ENCODE data around the gene MAPRE2. TPM values are rescaled to one million over a fixed set of nuclear protein-coding genes. Genes with fewer than 3 reads are reported as not detected.
A peak's percentile ranks its signal among the peaks of the same experiment; 100 is the strongest.

Gene MAPRE2
- total RNA-seq, 1 donor from 2014 or later: 23.4 TPM

GRCh38 chr18:35067454-35067853, 26.2 kb downstream of the MAPRE2 start:
- no peaks in the 10 kb centered on the region for H3K27me3 Mint-ChIP-seq (ENCODE audit: low read depth)
- H3K9me3 Mint-ChIP-seq (ENCODE audit: low read depth): no peaks in the 10 kb centered on the region
- H3K36me3 Mint-ChIP-seq (ENCODE audit: low read depth): no peaks in the 10 kb centered on the region
- no peak overlapping the region for H3K4me3 Mint-ChIP-seq (ENCODE audit: unreplicated experiment)
- no peak for TF ChIP-seq CTCF (IDR thresholded peaks at IDR 0.05)
- DNase-seq (ENCODE audit: low spot score): no peak
- no peak overlapping the region for H3K27ac Mint-ChIP-seq (ENCODE audit: unreplicated experiment)
- H3K4me1 Mint-ChIP-seq (ENCODE audit: low read depth): peaks cover 12% of the 10 kb centered on the region

GRCh38 chr18:35071819-35072247, 30.6 kb downstream of the MAPRE2 start:
- no peak for DNase-seq (ENCODE audit: low spot score)
- H3K27ac Mint-ChIP-seq (ENCODE audit: unreplicated experiment): peak overlapping the region; percentile 62
- no peak overlapping the region for H3K4me3 Mint-ChIP-seq (ENCODE audit: unreplicated experiment)
- no peaks in the 10 kb centered on the region for H3K27me3 Mint-ChIP-seq (ENCODE audit: low read depth)
- H3K4me1 Mint-ChIP-seq (ENCODE audit: low read depth): peaks cover 55% of the 10 kb centered on the region
- H3K36me3 Mint-ChIP-seq (ENCODE audit: low read depth): no peaks in the 10 kb centered on the region
- no peaks in the 10 kb centered on the region for H3K9me3 Mint-ChIP-seq (ENCODE audit: low read depth)
- no peak for TF ChIP-seq CTCF (IDR thresholded peaks at IDR 0.05)

- Mint-ChIP-seq H3K9me3 (ENCODE audit: low read depth) (no peaks in the 10 kb centered on the region), H3K27ac (ENCODE audit: unreplicated experiment) (peak overlapping the region; percentile 63), H3K4me3 (ENCODE audit: unreplicated experiment) (no peak overlapping the region), H3K4me1 (ENCODE audit: low read depth) (peaks cover 63% of the 10 kb centered on the region), H3K27me3 (ENCODE audit: low read depth) (no peaks in the 10 kb centered on the region), H3K36me3 (ENCODE audit: low read depth) (no peaks in the 10 kb centered on the region)
- no peak for DNase-seq (ENCODE audit: low spot score)
- TF ChIP-seq CTCF (IDR thresholded peaks at IDR 0.05): no peak
These were observed 31.4 kb downstream of the MAPRE2 start for GRCh38 chr18:35072616-35073015.

- H3K36me3 Mint-ChIP-seq (ENCODE audit: low read depth): no peaks in the 10 kb centered on the region
- TF ChIP-seq CTCF (IDR thresholded peaks at IDR 0.05): no peak
- H3K27ac Mint-ChIP-seq (ENCODE audit: unreplicated experiment): peak overlapping the region; percentile 94
- no peak for DNase-seq (ENCODE audit: low spot score)
- no peak overlapping the region for H3K4me3 Mint-ChIP-seq (ENCODE audit: unreplicated experiment)
- H3K9me3 Mint-ChIP-seq (ENCODE audit: low read depth): no peaks in the 10 kb centered on the region
- H3K27me3 Mint-ChIP-seq (ENCODE audit: low read depth): no peaks in the 10 kb centered on the region
- H3K4me1 Mint-ChIP-seq (ENCODE audit: low read depth): peaks cover 71% of the 10 kb centered on the region
These were observed 32.2 kb downstream of the MAPRE2 start for GRCh38 chr18:35073186-35074105.

GRCh38 chr18:35074581-35074980, 33.4 kb downstream of the MAPRE2 start:
- Mint-ChIP-seq H3K27ac (ENCODE audit: unreplicated experiment) (peak overlapping the region; percentile 57), H3K4me3 (ENCODE audit: unreplicated experiment) (no peak overlapping the region), H3K9me3 (ENCODE audit: low read depth) (no peaks in the 10 kb centered on the region), H3K4me1 (ENCODE audit: low read depth) (peaks cover 82% of the 10 kb centered on the region), H3K36me3 (ENCODE audit: low read depth) (no peaks in the 10 kb centered on the region), H3K27me3 (ENCODE audit: low read depth) (no peaks in the 10 kb centered on the region)
- TF ChIP-seq CTCF (IDR thresholded peaks at IDR 0.05): no peak
- DNase-seq (ENCODE audit: low spot score): no peak

All from chondrocyte (in vitro differentiated cells).